Measurements from ENCODE around the gene PTPRF. TPM values are rescaled to one million over a fixed set of nuclear protein-coding genes. Genes with fewer than 3 reads are reported as not detected.

PTPRF gene
- total RNA-seq, 4 donors from 2014 or later, result 204 to 236 (median 231) TPM

- WGBS, 2 donors, result 86 to 88% methylated on average over 8 of the region's 8 CpGs
- no peak for DNase-seq (ENCODE audit: low spot score in 2 of 2)
- intact Hi-C loops (cut with DNase I; ENCODE audit: low total_unique reads), result no loop called here
- no peak overlapping the region for H3K4me3 ChIP-seq (ENCODE audit: low read depth, poor library complexity, severe bottlenecking)
- TF ChIP-seq, protein P1, sequence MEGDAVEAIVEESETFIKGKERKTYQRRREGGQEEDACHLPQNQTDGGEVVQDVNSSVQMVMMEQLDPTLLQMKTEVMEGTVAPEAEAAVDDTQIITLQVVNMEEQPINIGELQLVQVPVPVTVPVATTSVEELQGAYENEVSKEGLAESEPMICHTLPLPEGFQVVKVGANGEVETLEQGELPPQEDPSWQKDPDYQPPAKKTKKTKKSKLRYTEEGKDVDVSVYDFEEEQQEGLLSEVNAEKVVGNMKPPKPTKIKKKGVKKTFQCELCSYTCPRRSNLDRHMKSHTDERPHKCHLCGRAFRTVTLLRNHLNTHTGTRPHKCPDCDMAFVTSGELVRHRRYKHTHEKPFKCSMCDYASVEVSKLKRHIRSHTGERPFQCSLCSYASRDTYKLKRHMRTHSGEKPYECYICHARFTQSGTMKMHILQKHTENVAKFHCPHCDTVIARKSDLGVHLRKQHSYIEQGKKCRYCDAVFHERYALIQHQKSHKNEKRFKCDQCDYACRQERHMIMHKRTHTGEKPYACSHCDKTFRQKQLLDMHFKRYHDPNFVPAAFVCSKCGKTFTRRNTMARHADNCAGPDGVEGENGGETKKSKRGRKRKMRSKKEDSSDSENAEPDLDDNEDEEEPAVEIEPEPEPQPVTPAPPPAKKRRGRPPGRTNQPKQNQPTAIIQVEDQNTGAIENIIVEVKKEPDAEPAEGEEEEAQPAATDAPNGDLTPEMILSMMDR (IDR thresholded peaks at IDR 0.05), result no peak
- TF ChIP-seq POLR2A (IDR thresholded peaks at IDR 0.05), result no peak
Measured at GRCh38 chr1:43543567-43543966, 12.9 kb downstream of the PTPRF start.

DNA sequence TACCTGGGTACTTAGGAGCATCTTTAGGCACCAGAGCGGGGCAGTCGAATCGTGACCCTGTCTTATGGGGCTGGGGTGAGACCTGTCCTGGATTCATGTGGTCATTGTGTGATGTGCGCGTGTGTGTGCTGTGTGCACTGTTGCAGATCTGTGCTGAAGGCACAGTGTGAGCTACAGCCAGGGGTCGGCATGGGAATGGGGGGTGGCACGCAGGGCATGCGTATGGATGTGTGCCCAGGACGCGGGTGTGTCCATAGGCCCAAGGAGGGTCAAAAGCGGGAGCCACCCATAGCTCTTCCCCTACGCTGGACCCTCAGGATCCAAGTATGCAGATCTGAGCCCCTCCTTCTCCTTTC is 14.6 kb downstream of the PTPRF start:
- H3K4me3 ChIP-seq (ENCODE audit: low read depth, poor library complexity, severe bottlenecking), result no peak overlapping the region
- WGBS, 2 donors, result 84 to 87% methylated on average over 12 of the region's 12 CpGs
- no peak for DNase-seq (ENCODE audit: low spot score in 2 of 2)
- TF ChIP-seq POLR2A (IDR thresholded peaks at IDR 0.05), result no peak
- TF ChIP-seq, protein P1 (IDR thresholded peaks at IDR 0.05), result no peak
- intact Hi-C loops (cut with DNase I; ENCODE audit: low total_unique reads), result no loop called here

GRCh38 chr1:43545695-43546387 is 15.2 kb downstream of the PTPRF start:
- intact Hi-C loops (cut with DNase I; ENCODE audit: low total_unique reads), result no loop called here
- no peak for DNase-seq (ENCODE audit: low spot score in 2 of 2)
- no peak overlapping the region for H3K4me3 ChIP-seq (ENCODE audit: low read depth, poor library complexity, severe bottlenecking)
- WGBS, 2 donors, result 28 to 37% methylated on average over 12 of the region's 12 CpGs
- TF ChIP-seq POLR2A (IDR thresholded peaks at IDR 0.05), result no peak
- TF ChIP-seq, protein P1 (IDR thresholded peaks at IDR 0.05), result peak in 1 of 3 donors; percentile 41

GRCh38 chr1:43546388-43547100 is 15.9 kb downstream of the PTPRF start:
- intact Hi-C loops (cut with DNase I; ENCODE audit: low total_unique reads), result no loop called here
- WGBS, 2 donors, result 68 to 69% methylated on average over 15 of the region's 15 CpGs
- no peak overlapping the region for H3K4me3 ChIP-seq (ENCODE audit: low read depth, poor library complexity, severe bottlenecking)
- no peak for TF ChIP-seq POLR2A (IDR thresholded peaks at IDR 0.05)
- TF ChIP-seq, protein P1 (IDR thresholded peaks at IDR 0.05), result no peak
- no peak for DNase-seq (ENCODE audit: low spot score in 2 of 2)

- H3K4me3 ChIP-seq (ENCODE audit: low read depth, poor library complexity, severe bottlenecking), result no peak overlapping the region
- 80 to 82% methylated on average over 11 of the region's 11 CpGs for WGBS, 2 donors
- intact Hi-C loops (cut with DNase I; ENCODE audit: low total_unique reads), result no loop called here
- DNase-seq (ENCODE audit: low spot score in 2 of 2), result no peak
- TF ChIP-seq, protein P1 (IDR thresholded peaks at IDR 0.05), result no peak
- no peak for TF ChIP-seq POLR2A (IDR thresholded peaks at IDR 0.05)
Measured at GRCh38 chr1:43547538-43548072, 16.9 kb downstream of the PTPRF start.

Measured in lower leg skin (tissue), 4 donors.